Colonic mucosa (tissue), 4 donors: Measurements from ENCODE around the gene LZTS2. TPM values are rescaled to one million over a fixed set of nuclear protein-coding genes. Genes with fewer than 3 reads are reported as not detected.
A peak's percentile ranks its signal among the peaks of the same experiment; 100 is the strongest.

ENCODE experiments used
- DNase-seq: peaks from one replicate; pipeline ENCODE4 v3.0.0-alpha.2; 2020
- H3K27ac ChIP-seq: fragments of 200-600 bp; one replicate; pipeline ENCODE4 v1.8.0; 2021
- H3K27me3 ChIP-seq: fragments of 200-600 bp; one replicate; pipeline ENCODE4 v1.8.0; 2021
- H3K36me3 ChIP-seq: fragments of 200-600 bp; one replicate; pipeline ENCODE4 v1.8.0; 2021
- H3K4me1 ChIP-seq: fragments of 200-600 bp; one replicate; pipeline ENCODE4 v1.8.0; 2021; ENCODE audit warnings: mild to moderate bottlenecking
- H3K4me3 ChIP-seq: fragments of 200-600 bp; one replicate; pipeline ENCODE4 v1.8.0; 2021
- H3K9ac ChIP-seq, 2 donors: one replicate each; pipeline ENCODE4 v1.7.0; 2013; ENCODE audit warnings: control low read depth in 2 of 2, low read depth in 2 of 2, low read length in 2 of 2
- H3K9me3 ChIP-seq: fragments of 200-600 bp; one replicate; pipeline ENCODE4 v1.8.0; 2021
- CTCF ChIP-seq: fragments of 200-600 bp; IDR thresholded peaks from one replicate; pipeline ENCODE4 v1.8.0; 2022; ENCODE audit warnings: antibody characterized with exemption, mild to moderate bottlenecking
- intact Hi-C: fragments of 100-400 bp; cut with DNase I; formaldehyde crosslinking; loops from one replicate; pipeline ENCODE4 v1.14.1; 2022
- total RNA-seq, 2 donors: library from RNA; stranded (reverse); fragmentation: NEBNext Ultra II Directional in 1 of 2; extraction: Animal tissue kit (Norgen Biotek cat#: 25700) in 1 of 2; gene quantifications; one replicate each; pipeline ENCODE4 v1.2.1, GENCODE V29; 2021
- donor health status: healthy.
- donor health status: DM: no; HTN: no; CAD: no.
- donor health status: DM: no; HTN: no; CAD: no.

Gene LZTS2
- total RNA-seq, 2 donors from 2014 or later, result 30.8 to 36.5 TPM

- intact Hi-C loops, result loop anchor here (2.0 kb wide), 1 partner anchor 16 kb away; no protein-coding TSS in a partner anchor
- H3K4me3 ChIP-seq, result no peak overlapping the region
- DNase-seq, result no peak
- H3K4me1 ChIP-seq, result no peaks in the 10 kb centered on the region
- H3K36me3 ChIP-seq, result no peaks in the 10 kb centered on the region
- H3K9ac ChIP-seq, result no peak overlapping the region
- no peaks in the 10 kb centered on the region for H3K9me3 ChIP-seq
- no peak for TF ChIP-seq CTCF
- no peak overlapping the region for H3K27ac ChIP-seq
- no peaks in the 10 kb centered on the region for H3K27me3 ChIP-seq
These were observed 10.7 kb downstream of the LZTS2 start for GRCh38 chr10:101010329-101010728.

- H3K9me3 ChIP-seq, result no peaks in the 10 kb centered on the region
- no peak overlapping the region for H3K4me3 ChIP-seq
- H3K4me1 ChIP-seq, result no peaks in the 10 kb centered on the region
- no peaks in the 10 kb centered on the region for H3K27me3 ChIP-seq
- TF ChIP-seq CTCF, result no peak
- peak overlapping the region in 1 of 2 donors; percentile 29 for H3K9ac ChIP-seq
- H3K36me3 ChIP-seq, result no peaks in the 10 kb centered on the region
- intact Hi-C loops, result loop anchor here (2.0 kb wide), 1 partner anchor 17 kb away; no protein-coding TSS in a partner anchor
- DNase-seq, result no peak
- no peak overlapping the region for H3K27ac ChIP-seq
These were observed 12.2 kb downstream of the LZTS2 start for GRCh38 chr10:101011517-101012423.

GRCh38 chr10:101012525-101013364 is 13.1 kb downstream of the LZTS2 start:
- no peak overlapping the region for H3K9ac ChIP-seq
- intact Hi-C loops, result no loop called here
- peak; percentile 92 for DNase-seq
- no peaks in the 10 kb centered on the region for H3K27me3 ChIP-seq
- TF ChIP-seq CTCF, result peak; percentile 78
- no peaks in the 10 kb centered on the region for H3K9me3 ChIP-seq
- H3K4me1 ChIP-seq, result no peaks in the 10 kb centered on the region
- H3K4me3 ChIP-seq, result no peak overlapping the region
- H3K27ac ChIP-seq, result peak overlapping the region; percentile 11
- H3K36me3 ChIP-seq, result no peaks in the 10 kb centered on the region

- no peak for TF ChIP-seq CTCF
- no peaks in the 10 kb centered on the region for H3K9me3 ChIP-seq
- intact Hi-C loops, result no loop called here
- H3K36me3 ChIP-seq, result no peaks in the 10 kb centered on the region
- H3K27me3 ChIP-seq, result no peaks in the 10 kb centered on the region
- DNase-seq, result no peak
- no peak overlapping the region for H3K9ac ChIP-seq
- peak overlapping the region; percentile 11 for H3K27ac ChIP-seq
- H3K4me1 ChIP-seq, result no peaks in the 10 kb centered on the region
- no peak overlapping the region for H3K4me3 ChIP-seq
These were observed 13.8 kb downstream of the LZTS2 start for GRCh38 chr10:101013365-101013825.

GRCh38 chr10:101014230-101014884 is 14.7 kb downstream of the LZTS2 start:
- H3K4me1 ChIP-seq, result no peaks in the 10 kb centered on the region
- intact Hi-C loops, result no loop called here

More at GRCh38 chr10:101014230-101014884, 14.7 kb downstream of the LZTS2 start:
- TF ChIP-seq CTCF, result peak; percentile 83
- H3K36me3 ChIP-seq, result no peaks in the 10 kb centered on the region
- DNase-seq, result peak; percentile 89
- no peaks in the 10 kb centered on the region for H3K9me3 ChIP-seq
- no peak overlapping the region for H3K9ac ChIP-seq
- H3K4me3 ChIP-seq, result no peak overlapping the region
- H3K27me3 ChIP-seq, result peaks cover 5% of the 10 kb centered on the region
- no peak overlapping the region for H3K27ac ChIP-seq
